K562 (cell line): ENCODE results near the gene CHEK2. TPM values are rescaled to one million over a fixed set of nuclear protein-coding genes. Genes with fewer than 3 reads are reported as not detected.

Experiments
- ATAC-seq: fragments of 200-7000 bp; cut with Tn5 transposase; 3 replicates; pipeline ENCODE4 v1.9.1; 2020; ENCODE audit warnings: moderate library complexity
- BruUV-seq: library from RNA; stranded (reverse); fragments of 400-500 nt; replicated peaks from 2 replicates; lab custom pipeline; 2021; lab: Mats Ljungman, UMichigan
- CTCF ChIA-PET: fragments of 300-600 bp; formaldehyde crosslinking; extraction: SDS; loops from one replicate; lab custom pipeline; 2021; ENCODE audit warnings: low intra/inter-chr PET ratio; lab: Yijun Ruan, JAX
- POLR2A ChIA-PET: fragments of 300-600, 350-650 bp; sonication (Branson Sonifier 250); formaldehyde crosslinking; extraction: SDS; loops from one replicate; lab custom pipeline; 2021; ENCODE audit warnings: antibody characterized with exemption, inconsistent platforms; lab: Yijun Ruan, JAX
- DNase-seq, 4 experiments: peaks; one replicate each; pipeline versions ENCODE4 v3.0.0 to v3.0.0-alpha.2; 2011 to 2018; ENCODE audit warnings: low spot score in 3 of 4, mixed read lengths in 3 of 4; ENCODE audit errors: extremely low read depth in 1 of 4
- FAIRE-seq: peaks from 2 replicates; lab custom pipeline; 2011; peaks lifted over from hg19 to GRCh38; lab: Jason Lieb, UNC
- H2AFZ ChIP-seq: 2 replicates; pipeline ENCODE4 v1.6.0; 2011; ENCODE audit warnings: low read depth, low read length, control low read depth, inconsistent platforms
- H3K27ac ChIP-seq: fragments of 200-600 bp; 3 replicates; pipeline ENCODE4 v1.8.0; 2011; ENCODE audit warnings: low read depth, mild to moderate bottlenecking, control low read depth, inconsistent platforms, low read length, moderate library complexity, mixed read lengths; ENCODE audit errors: extremely low read depth
- H3K27me3 ChIP-seq, 2 experiments: fragments of 300-600 bp in 1 of 2; 2 replicates in 1 of 2; 3 replicates in 1 of 2; pipeline versions ENCODE4 v1.6.0 to v1.8.0; 2011; ENCODE audit warnings: inconsistent platforms in 2 of 2, low read length in 2 of 2, mild to moderate bottlenecking in 1 of 2, mixed read lengths in 1 of 2, moderate library complexity in 1 of 2; ENCODE audit not compliant: control insufficient read depth in 2 of 2, insufficient read depth in 2 of 2
- H3K36me3 ChIP-seq: fragments of 300-600 bp; 3 replicates; pipeline ENCODE4 v1.8.0; 2011; ENCODE audit warnings: mild to moderate bottlenecking, low read length, inconsistent platforms; ENCODE audit not compliant: control insufficient read depth, insufficient read depth
- H3K4me1 ChIP-seq, 2 experiments: fragments of 200-600 bp in 1 of 2; replicated peaks in 1 of 2; 2 replicates in 1 of 2; 3 replicates in 1 of 2; pipeline versions ENCODE4 v1.5.1 to v1.8.0; 2011; ENCODE audit warnings: inconsistent platforms in 2 of 2, low read length in 2 of 2, mild to moderate bottlenecking in 1 of 2, mixed read lengths in 1 of 2, moderate library complexity in 1 of 2; ENCODE audit not compliant: control insufficient read depth in 2 of 2, insufficient read depth in 2 of 2
- H3K4me2 ChIP-seq: 2 replicates; pipeline ENCODE4 v1.6.1; 2011; ENCODE audit warnings: low read length, control low read depth, inconsistent platforms, mixed read lengths; ENCODE audit not compliant: insufficient read depth
- H3K4me3 ChIP-seq: fragments of 200-600 bp; sonication (generic), shearing (Covaris generic); 2 replicates; pipeline ENCODE4 v1.5.1; 2016; ENCODE audit warnings: control low read depth, inconsistent platforms
- H3K79me2 ChIP-seq: fragments of 200-600 bp; 3 replicates; pipeline ENCODE4 v1.8.0; 2011; ENCODE audit warnings: low read length, inconsistent platforms; ENCODE audit not compliant: control insufficient read depth, insufficient read depth
- H3K9ac ChIP-seq, 2 experiments: 2 replicates each; pipeline versions ENCODE4 v1.6.0 to v1.6.1; 2011; ENCODE audit warnings: low read depth in 2 of 2, low read length in 2 of 2, control low read depth in 1 of 2, inconsistent platforms in 1 of 2, mild to moderate bottlenecking in 1 of 2, mixed read lengths in 1 of 2; ENCODE audit not compliant: insufficient read depth in 1 of 2
- H3K9me1 ChIP-seq: one replicate; pipeline ENCODE4 v1.6.0; 2011; ENCODE audit warnings: inconsistent platforms, mild to moderate bottlenecking, low read length, moderate library complexity; ENCODE audit not compliant: control insufficient read depth, insufficient read depth
- H3K9me3 ChIP-seq: replicated peaks from 2 replicates; pipeline ENCODE4 v1.5.1; 2011; ENCODE audit warnings: low read depth, low read length, inconsistent platforms; ENCODE audit not compliant: control insufficient read depth, insufficient read depth
- H4K20me1 ChIP-seq: replicated peaks from 2 replicates; pipeline ENCODE4 v1.6.1; 2011; ENCODE audit warnings: low read length, inconsistent platforms, mixed read lengths; ENCODE audit not compliant: control insufficient read depth, insufficient read depth
- BRF1 ChIP-seq: IDR thresholded peaks from 3 replicates; pipeline ENCODE4 v1.6.1; 2011; ENCODE audit warnings: borderline replicate concordance, mild to moderate bottlenecking; ENCODE audit not compliant: insufficient read length; ENCODE audit errors: extremely low read depth
- CBX3 ChIP-seq, 2 experiments: IDR thresholded peaks; 1 replicate in 1 of 2; 2 replicates in 1 of 2; pipeline ENCODE4 v1.6.1; 2012; ENCODE audit warnings: inconsistent platforms in 2 of 2, low read length in 2 of 2, borderline replicate concordance in 1 of 2, control low read depth in 1 of 2
- DEAF1 ChIP-seq: fragments of 450-650 bp; formaldehyde crosslinking; IDR thresholded peaks from 2 replicates; pipeline ENCODE4 v1.4.0; 2020; ENCODE audit warnings: mild to moderate bottlenecking, moderate library complexity
- IRF2 ChIP-seq: sonication (generic); formaldehyde crosslinking; IDR thresholded peaks from 2 replicates; pipeline ENCODE4 v1.8.1; 2022; ENCODE audit warnings: mild to moderate bottlenecking, missing genetic modification reagents
- MAFF ChIP-seq: IDR thresholded peaks from 2 replicates; pipeline ENCODE4 v1.6.1; 2012; ENCODE audit warnings: low read length, improper control_type of control experiment
- NFYB ChIP-seq: IDR thresholded peaks from 2 replicates; pipeline ENCODE4 v1.6.1; 2011; ENCODE audit warnings: mild to moderate bottlenecking, moderate library complexity; ENCODE audit not compliant: insufficient read length; ENCODE audit errors: extremely low read depth
- PML ChIP-seq: IDR thresholded peaks from 2 replicates; pipeline ENCODE4 v1.6.1; 2012; ENCODE audit warnings: low read length, inconsistent platforms
- TSC22D4 ChIP-seq: fragments of 450-650 bp; IDR thresholded peaks from 2 replicates; pipeline ENCODE4 v1.6.1; 2016; ENCODE audit warnings: missing genetic modification characterization, missing biosample characterization, control low read depth
- ZFP91 ChIP-seq: sonication (generic); formaldehyde crosslinking; IDR thresholded peaks from 2 replicates; pipeline ENCODE4 v1.8.0; 2022; ENCODE audit warnings: mild to moderate bottlenecking, missing genetic modification reagents
- ZKSCAN8 ChIP-seq: fragments of 200-800 bp; sonication (Bioruptor generic); IDR thresholded peaks from 2 replicates; pipeline ENCODE4 v1.6.1; 2016; ENCODE audit warnings: missing genetic modification characterization, missing compliant biosample characterization
- ZNF146 ChIP-seq: IDR thresholded peaks from one replicate; pipeline ENCODE4 v1.6.1; 2018; ENCODE audit warnings: missing compliant biosample characterization; ENCODE audit not compliant: unreplicated experiment
- ZNF695 ChIP-seq: fragments of 450-650 bp; formaldehyde crosslinking; IDR thresholded peaks from 2 replicates; pipeline ENCODE4 v1.4.0; 2020; ENCODE audit warnings: mild to moderate bottlenecking, moderate library complexity
- WGBS: fragments of 100-300 bp; shearing (Covaris generic); methylation state at CpG from one replicate; pipeline ENCODE4 v1.1.6; 2016; ENCODE audit warnings: low coverage, mixed read lengths; ENCODE audit not compliant: insufficient coverage; ENCODE audit errors: missing lambda C conversion rate; 5-methylcytosine and 5-hydroxymethylcytosine counted together
- in situ Hi-C: fragments of 300-500 bp; cut with MboI; formaldehyde crosslinking; loops from 4 replicates; pipeline ENCODE4 v1.15.0; 2018; ENCODE audit warnings: inconsistent platforms, mixed read lengths
- intact Hi-C: fragments of 100-400 bp; cut with micrococcal nuclease; formaldehyde crosslinking; loops from 2 replicates; pipeline ENCODE4 v1.14.2; 2022
- polyA plus RNA-seq, 8 experiments: library from polyadenylated mRNA; depleted of rRNA in 4 of 8; stranded (reverse) in 5 of 8; unstranded in 3 of 8; fragments of >200 nt; fragmentation: Nextera tagmentation in 2 of 8; fragmentation: Illumina TruSeq in 1 of 8; extraction: Ambion mirVana in 2 of 8; extraction: Trizol in 1 of 8; gene quantifications; 2 replicates each; pipeline versions ENCODE4 v1.2.1 to v1.2.3, GENCODE V29; 2011 to 2014; ENCODE audit warnings: inconsistent platforms in 1 of 8, missing spikeins in 1 of 8
- total RNA-seq, 7 experiments: library from RNA; depleted of rRNA in 6 of 7; stranded (reverse); fragments of >200 nt in 6 of 7; fragmentation: Illumina TruSeq in 2 of 7; extraction: Trizol in 2 of 7; gene quantifications; 2 replicates each; pipeline versions ENCODE4 v1.2.1 to v1.2.3, GENCODE V29; 2011 to 2021; ENCODE audit warnings: low replicate concordance in 1 of 7
- TF ChIP-seq, protein P1 (sequence below): sonication (generic); formaldehyde crosslinking; IDR thresholded peaks from 2 replicates; pipeline ENCODE4 v1.8.0; 2022; ENCODE audit warnings: mild to moderate bottlenecking, missing genetic modification reagents
- TF ChIP-seq, protein P2 (sequence below), 2 experiments: fragments of 450-650 bp; IDR thresholded peaks; 2 replicates each; pipeline ENCODE4 v1.6.1; 2018; ENCODE audit warnings: mild to moderate bottlenecking in 2 of 2, low read depth in 1 of 2; ENCODE audit not compliant: partially characterized antibody in 2 of 2

The CHEK2 gene
- total and polyA plus RNA-seq, 9 of the 15 experiments (the other 6 are each of a cell fraction or from before 2014, with no cell fraction given): 28.7 to 102 (median 58.0) TPM

- TF ChIP-seq IRF2 (no peak), BRF1 (no peak), DEAF1 (CRISPR knock-in tag) (no peak)
- TF ChIP-seq, protein P1, sequence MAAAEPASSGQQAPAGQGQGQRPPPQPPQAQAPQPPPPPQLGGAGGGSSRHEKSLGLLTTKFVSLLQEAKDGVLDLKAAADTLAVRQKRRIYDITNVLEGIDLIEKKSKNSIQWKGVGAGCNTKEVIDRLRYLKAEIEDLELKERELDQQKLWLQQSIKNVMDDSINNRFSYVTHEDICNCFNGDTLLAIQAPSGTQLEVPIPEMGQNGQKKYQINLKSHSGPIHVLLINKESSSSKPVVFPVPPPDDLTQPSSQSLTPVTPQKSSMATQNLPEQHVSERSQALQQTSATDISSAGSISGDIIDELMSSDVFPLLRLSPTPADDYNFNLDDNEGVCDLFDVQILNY: no peak
Observed at GRCh38 chr22:28647216-28647615, 94.4 kb downstream of the CHEK2 start (continued).

DNA sequence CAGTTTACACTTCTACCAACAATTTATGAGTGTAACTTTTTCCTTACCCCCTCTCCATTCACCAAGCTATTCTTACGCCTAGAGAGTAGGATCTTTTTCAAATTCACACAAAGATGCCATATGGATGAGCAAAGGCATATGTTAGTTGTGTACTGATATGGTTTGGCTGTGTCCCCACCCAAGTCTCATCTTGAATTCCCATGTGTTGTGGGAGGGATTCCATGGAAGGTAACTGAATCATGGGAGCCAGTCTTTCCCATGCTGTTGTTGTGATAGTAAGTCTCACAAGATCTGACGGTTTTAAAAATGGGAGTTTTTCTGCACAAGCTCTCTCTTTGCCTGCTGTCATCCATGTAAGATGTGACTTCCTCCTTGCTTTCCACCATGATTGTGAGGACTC lies 102.3 kb downstream of the CHEK2 start:
- H4K20me1 ChIP-seq: no peaks in the 10 kb centered on the region
- no peaks in the 10 kb centered on the region for H3K79me2 ChIP-seq
- ChIA-PET CTCF (no interaction called here), POLR2A (no interaction called here)
- H3K4me3 ChIP-seq: no peak overlapping the region
- intact Hi-C loops: no loop called here
- H3K9me3 ChIP-seq: no peaks in the 10 kb centered on the region
- no peak overlapping the region for H3K9ac ChIP-seq
- DNase-seq (no peak), FAIRE-seq (no peak), ATAC-seq (no peak)
- WGBS: 88% methylated on average over 2 of the region's 2 CpGs
- in situ Hi-C loops: no loop called here
- H3K27me3 ChIP-seq: no peaks in the 10 kb centered on the region
- no peak overlapping the region for H3K27ac ChIP-seq
- BruUV-seq: no TSS peak
- no peak overlapping the region for H3K4me2 ChIP-seq
- H3K9me1 ChIP-seq: no peaks in the 10 kb centered on the region
- no peak overlapping the region for H2AFZ ChIP-seq
- H3K36me3 ChIP-seq: no peaks in the 10 kb centered on the region
- H3K4me1 ChIP-seq: no peaks in the 10 kb centered on the region
- TF ChIP-seq ZNF695 (CRISPR knock-in tag) (no peak), MAFF (no peak), CBX3 (IDR thresholded peaks at IDR 0.05; ENCODE audit: borderline replicate concordance in 1 of 2, low read length in 2 of 2) (no peak), PML (no peak), TSC22D4 (tag) (no peak), ZKSCAN8 (CRISPR knock-in tag) (no peak), ZNF146 (CRISPR knock-in tag) (no peak), ZFP91 (CRISPR knock-in tag) (no peak), NFYB (no peak)
- TF ChIP-seq, protein P2, sequence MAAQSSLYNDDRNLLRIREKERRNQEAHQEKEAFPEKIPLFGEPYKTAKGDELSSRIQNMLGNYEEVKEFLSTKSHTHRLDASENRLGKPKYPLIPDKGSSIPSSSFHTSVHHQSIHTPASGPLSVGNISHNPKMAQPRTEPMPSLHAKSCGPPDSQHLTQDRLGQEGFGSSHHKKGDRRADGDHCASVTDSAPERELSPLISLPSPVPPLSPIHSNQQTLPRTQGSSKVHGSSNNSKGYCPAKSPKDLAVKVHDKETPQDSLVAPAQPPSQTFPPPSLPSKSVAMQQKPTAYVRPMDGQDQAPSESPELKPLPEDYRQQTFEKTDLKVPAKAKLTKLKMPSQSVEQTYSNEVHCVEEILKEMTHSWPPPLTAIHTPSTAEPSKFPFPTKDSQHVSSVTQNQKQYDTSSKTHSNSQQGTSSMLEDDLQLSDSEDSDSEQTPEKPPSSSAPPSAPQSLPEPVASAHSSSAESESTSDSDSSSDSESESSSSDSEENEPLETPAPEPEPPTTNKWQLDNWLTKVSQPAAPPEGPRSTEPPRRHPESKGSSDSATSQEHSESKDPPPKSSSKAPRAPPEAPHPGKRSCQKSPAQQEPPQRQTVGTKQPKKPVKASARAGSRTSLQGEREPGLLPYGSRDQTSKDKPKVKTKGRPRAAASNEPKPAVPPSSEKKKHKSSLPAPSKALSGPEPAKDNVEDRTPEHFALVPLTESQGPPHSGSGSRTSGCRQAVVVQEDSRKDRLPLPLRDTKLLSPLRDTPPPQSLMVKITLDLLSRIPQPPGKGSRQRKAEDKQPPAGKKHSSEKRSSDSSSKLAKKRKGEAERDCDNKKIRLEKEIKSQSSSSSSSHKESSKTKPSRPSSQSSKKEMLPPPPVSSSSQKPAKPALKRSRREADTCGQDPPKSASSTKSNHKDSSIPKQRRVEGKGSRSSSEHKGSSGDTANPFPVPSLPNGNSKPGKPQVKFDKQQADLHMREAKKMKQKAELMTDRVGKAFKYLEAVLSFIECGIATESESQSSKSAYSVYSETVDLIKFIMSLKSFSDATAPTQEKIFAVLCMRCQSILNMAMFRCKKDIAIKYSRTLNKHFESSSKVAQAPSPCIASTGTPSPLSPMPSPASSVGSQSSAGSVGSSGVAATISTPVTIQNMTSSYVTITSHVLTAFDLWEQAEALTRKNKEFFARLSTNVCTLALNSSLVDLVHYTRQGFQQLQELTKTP (IDR thresholded peaks at IDR 0.05; ENCODE audit: low read depth in 1 of 2, partially characterized antibody in 2 of 2): no peak
